ENCODE results near the gene NRP2. TPM values are rescaled to one million over a fixed set of nuclear protein-coding genes. Genes with fewer than 3 reads are reported as not detected.

Gene NRP2
- total RNA-seq, 1 donor from 2014 or later, result 89.5 TPM

GRCh38 chr2:205768341-205768740 is 86.0 kb downstream of the NRP2 start:
- peaks cover 54% of the 10 kb centered on the region for H3K4me1 Mint-ChIP-seq
- H3K4me3 Mint-ChIP-seq, result no peak overlapping the region
- no peaks in the 10 kb centered on the region for H3K36me3 Mint-ChIP-seq
- H3K27me3 Mint-ChIP-seq (ENCODE audit: low read depth), result no peaks in the 10 kb centered on the region
- TF ChIP-seq CTCF (IDR thresholded peaks at IDR 0.05; ENCODE audit: unreplicated experiment), result no peak
- no peaks in the 10 kb centered on the region for H3K9me3 Mint-ChIP-seq
- no peak for DNase-seq (ENCODE audit: low spot score in 2 of 2, unreplicated experiment in 2 of 2)
- no peak overlapping the region for H3K27ac Mint-ChIP-seq

GRCh38 chr2:205768815-205769494 is 86.7 kb downstream of the NRP2 start:
- H3K4me3 Mint-ChIP-seq, result no peak overlapping the region
- H3K9me3 Mint-ChIP-seq, result no peaks in the 10 kb centered on the region
- H3K27ac Mint-ChIP-seq, result peak overlapping the region; percentile 83
- H3K27me3 Mint-ChIP-seq (ENCODE audit: low read depth), result no peaks in the 10 kb centered on the region
- H3K4me1 Mint-ChIP-seq, result peaks cover 50% of the 10 kb centered on the region
- no peaks in the 10 kb centered on the region for H3K36me3 Mint-ChIP-seq
- TF ChIP-seq CTCF (IDR thresholded peaks at IDR 0.05; ENCODE audit: unreplicated experiment), result no peak
- no peak for DNase-seq (ENCODE audit: low spot score in 2 of 2, unreplicated experiment in 2 of 2)

- Mint-ChIP-seq H3K4me1 (peaks cover 50% of the 10 kb centered on the region), H3K27ac (peak overlapping the region; percentile 83), H3K27me3 (ENCODE audit: low read depth) (no peaks in the 10 kb centered on the region), H3K4me3 (no peak overlapping the region), H3K9me3 (no peaks in the 10 kb centered on the region), H3K36me3 (no peaks in the 10 kb centered on the region)
- no peak for TF ChIP-seq CTCF (IDR thresholded peaks at IDR 0.05; ENCODE audit: unreplicated experiment)
- DNase-seq (ENCODE audit: low spot score in 2 of 2, unreplicated experiment in 2 of 2), result no peak
These were observed 87.2 kb downstream of the NRP2 start for GRCh38 chr2:205769495-205769850.

- peaks cover 54% of the 10 kb centered on the region for H3K4me1 Mint-ChIP-seq
- no peaks in the 10 kb centered on the region for H3K9me3 Mint-ChIP-seq
- peak overlapping the region; percentile 83 for H3K27ac Mint-ChIP-seq
- H3K4me3 Mint-ChIP-seq, result no peak overlapping the region
- no peaks in the 10 kb centered on the region for H3K27me3 Mint-ChIP-seq (ENCODE audit: low read depth)
- no peaks in the 10 kb centered on the region for H3K36me3 Mint-ChIP-seq
- TF ChIP-seq CTCF (IDR thresholded peaks at IDR 0.05; ENCODE audit: unreplicated experiment), result no peak
- no peak for DNase-seq (ENCODE audit: low spot score in 2 of 2, unreplicated experiment in 2 of 2)
These were observed 87.6 kb downstream of the NRP2 start for GRCh38 chr2:205769879-205770278.

- Mint-ChIP-seq H3K9me3 (no peaks in the 10 kb centered on the region), H3K27me3 (ENCODE audit: low read depth) (no peaks in the 10 kb centered on the region), H3K4me3 (no peak overlapping the region), H3K4me1 (peaks cover 61% of the 10 kb centered on the region), H3K27ac (peak overlapping the region; percentile 60), H3K36me3 (no peaks in the 10 kb centered on the region)
- no peak for DNase-seq (ENCODE audit: low spot score in 2 of 2, unreplicated experiment in 2 of 2)
- no peak for TF ChIP-seq CTCF (IDR thresholded peaks at IDR 0.05; ENCODE audit: unreplicated experiment)
These were observed 88.3 kb downstream of the NRP2 start for GRCh38 chr2:205770577-205770976.

- no peaks in the 10 kb centered on the region for H3K36me3 Mint-ChIP-seq
- DNase-seq (ENCODE audit: low spot score in 2 of 2, unreplicated experiment in 2 of 2), result no peak
- H3K27me3 Mint-ChIP-seq (ENCODE audit: low read depth), result no peaks in the 10 kb centered on the region
- H3K27ac Mint-ChIP-seq, result peak overlapping the region; percentile 60
- no peak overlapping the region for H3K4me3 Mint-ChIP-seq
- peaks cover 62% of the 10 kb centered on the region for H3K4me1 Mint-ChIP-seq
- no peak for TF ChIP-seq CTCF (IDR thresholded peaks at IDR 0.05; ENCODE audit: unreplicated experiment)
- no peaks in the 10 kb centered on the region for H3K9me3 Mint-ChIP-seq
These were observed 88.7 kb downstream of the NRP2 start for GRCh38 chr2:205771031-205771430.
